Naive B cell (primary cell): ENCODE results near the gene FBXO44. TPM values are rescaled to one million over a fixed set of nuclear protein-coding genes. Genes with fewer than 3 reads are reported as not detected.
"Not testable (repeated sequence)": the region's sequence is repeated elsewhere in the genome, so short reads cannot be mapped to it uniquely, and the experiment has no call there.

Experiments used
- ATAC-seq, 2 donors: fragments of 150-1000 bp; cut with Tn5 transposase; 2 replicates each; pipeline ENCODE4 v1.10.0; 2021; ENCODE audit warnings: low read depth in 2 of 2, mild to moderate bottlenecking in 2 of 2, moderate library complexity in 2 of 2
- DNase-seq: peaks from one replicate; pipeline ENCODE4 v3.0.0; 2022
- H3K27ac Mint-ChIP-seq, 6 donors: one replicate each; pipeline ENCODE4 v1.8.0; 2020 to 2022; ENCODE audit warnings: mild to moderate bottlenecking in 6 of 6, mixed read lengths in 6 of 6, moderate library complexity in 5 of 6, inconsistent platforms in 2 of 6
- H3K27me3 Mint-ChIP-seq, 3 donors: one replicate each; pipeline ENCODE4 v1.8.0; 2021 to 2022; ENCODE audit warnings: mixed read lengths in 3 of 3, mild to moderate bottlenecking in 1 of 3
- H3K36me3 Mint-ChIP-seq, 2 donors: one replicate each; pipeline ENCODE4 v1.8.0; 2020 to 2022; ENCODE audit warnings: mixed read lengths in 2 of 2, inconsistent platforms in 1 of 2, mild to moderate bottlenecking in 1 of 2
- H3K4me1 Mint-ChIP-seq, 3 donors: one replicate each; pipeline ENCODE4 v1.8.0; 2020 to 2022; ENCODE audit warnings: mixed read lengths in 3 of 3, inconsistent platforms in 1 of 3, mild to moderate bottlenecking in 1 of 3, moderate library complexity in 1 of 3
- H3K4me3 Mint-ChIP-seq, 8 donors: one replicate each; pipeline ENCODE4 v1.8.0; 2020 to 2022; ENCODE audit warnings: mild to moderate bottlenecking in 8 of 8, mixed read lengths in 8 of 8, moderate library complexity in 8 of 8, inconsistent platforms in 2 of 8
- H3K9me3 Mint-ChIP-seq, 7 donors: one replicate each; pipeline ENCODE4 v1.8.0; 2020 to 2022; ENCODE audit warnings: mixed read lengths in 7 of 7, mild to moderate bottlenecking in 5 of 7, inconsistent platforms in 2 of 7, moderate library complexity in 1 of 7
- polyA plus RNA-seq, 6 donors: library from polyadenylated mRNA; unstranded; fragments of 300-500 nt; fragmentation: Illumina TruSeq; gene quantifications; one replicate each; pipeline ENCODE4 v1.2.3, GENCODE V29; 2021; ENCODE audit warnings: low read depth in 6 of 6

The FBXO44 gene
- polyA plus RNA-seq, 6 donors from 2014 or later: 7.0 to 15.2 (median 11.2) TPM

DNA sequence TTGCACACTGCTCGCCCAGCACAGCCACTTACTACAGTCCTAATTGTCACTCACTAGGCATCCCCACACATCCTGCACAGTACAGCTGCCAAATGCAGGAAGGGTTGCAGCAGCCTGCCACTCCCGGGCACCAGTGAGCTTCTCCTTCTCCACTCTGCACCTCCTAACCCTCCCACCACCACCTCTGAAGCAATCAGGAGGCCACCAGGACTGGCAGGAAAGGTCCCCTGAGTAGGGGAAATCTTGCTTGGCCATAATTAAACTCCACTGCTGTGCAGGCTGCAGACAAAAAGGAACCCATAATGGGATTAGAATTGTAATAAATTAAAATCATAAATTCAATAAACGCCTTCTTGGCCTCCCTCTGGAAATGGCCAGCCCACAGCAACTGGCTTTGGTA is 32.3 kb upstream of the FBXO44 start:
- ATAC-seq: no peak

GRCh38 chr1:11623702-11624101 is 31.0 kb upstream of the FBXO44 start:
- H3K4me3 Mint-ChIP-seq: no peak overlapping the region
- DNase-seq (no peak), ATAC-seq (no peak)
- peaks cover 36 to 64% (median 44%) of the 10 kb centered on the region in 3 donors for H3K27me3 Mint-ChIP-seq
- H3K9me3 Mint-ChIP-seq: peaks cover 0 to 4% (median 0%) of the 10 kb centered on the region in 7 donors
- no peak overlapping the region for H3K27ac Mint-ChIP-seq
- no peaks in the 10 kb centered on the region for H3K36me3 Mint-ChIP-seq
- H3K4me1 Mint-ChIP-seq: no peaks in the 10 kb centered on the region

More for the DNA sequence above, 32.3 kb upstream of the FBXO44 start:
- Mint-ChIP-seq H3K27me3 (peaks cover 41 to 63% (median 47%) of the 10 kb centered on the region in 3 donors), H3K9me3 (peaks cover 0 to 4% (median 0%) of the 10 kb centered on the region in 7 donors), H3K4me1 (no peaks in the 10 kb centered on the region), H3K36me3 (no peaks in the 10 kb centered on the region), H3K4me3 (no peak overlapping the region), H3K27ac (no peak overlapping the region)
- DNase-seq: no peak

- H3K9me3 Mint-ChIP-seq: peaks cover 0 to 4% (median 0%) of the 10 kb centered on the region in 7 donors
Observed at GRCh38 chr1:11626551-11626950, 28.1 kb upstream of the FBXO44 start.

DNA sequence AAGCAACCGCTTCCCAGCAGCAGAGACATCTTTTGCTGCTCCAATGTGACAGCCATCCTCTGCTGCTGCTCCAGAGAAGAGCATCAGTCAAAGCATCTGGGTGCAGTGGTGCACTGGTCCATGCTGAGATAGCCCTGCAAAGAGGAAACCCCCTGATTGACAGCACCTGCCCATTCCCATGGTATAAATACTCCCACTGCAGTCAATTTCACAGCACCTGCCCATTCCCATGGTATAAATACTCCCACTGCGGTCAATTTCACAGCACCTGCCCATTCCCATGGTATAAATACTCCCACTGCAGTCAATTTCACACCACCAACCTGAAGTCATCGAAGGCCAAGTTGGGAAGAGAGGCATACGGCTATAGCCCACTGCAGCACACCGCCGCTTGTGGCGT is 25.9 kb upstream of the FBXO44 start:
- H3K27me3 Mint-ChIP-seq: peaks cover 26 to 45% (median 45%) of the 10 kb centered on the region in 3 donors
- H3K9me3 Mint-ChIP-seq: peaks cover 0 to under 1% (median 0%) of the 10 kb centered on the region in 7 donors
- peak overlapping the region in 1 of 6 donors; percentile 60 for H3K27ac Mint-ChIP-seq
- H3K4me1 Mint-ChIP-seq: no peaks in the 10 kb centered on the region
- DNase-seq (no peak), ATAC-seq (no peak)
- H3K36me3 Mint-ChIP-seq: no peaks in the 10 kb centered on the region
- H3K4me3 Mint-ChIP-seq: no peak overlapping the region

More at GRCh38 chr1:11626551-11626950, 28.1 kb upstream of the FBXO44 start:
- peak overlapping the region in 1 of 6 donors; percentile 11 for H3K27ac Mint-ChIP-seq
- H3K27me3 Mint-ChIP-seq: peaks cover 26 to 65% (median 53%) of the 10 kb centered on the region in 3 donors
- H3K4me1 Mint-ChIP-seq: no peaks in the 10 kb centered on the region
- H3K4me3 Mint-ChIP-seq: no peak overlapping the region
- DNase-seq (no peak), ATAC-seq (no peak)
- no peaks in the 10 kb centered on the region for H3K36me3 Mint-ChIP-seq

DNA sequence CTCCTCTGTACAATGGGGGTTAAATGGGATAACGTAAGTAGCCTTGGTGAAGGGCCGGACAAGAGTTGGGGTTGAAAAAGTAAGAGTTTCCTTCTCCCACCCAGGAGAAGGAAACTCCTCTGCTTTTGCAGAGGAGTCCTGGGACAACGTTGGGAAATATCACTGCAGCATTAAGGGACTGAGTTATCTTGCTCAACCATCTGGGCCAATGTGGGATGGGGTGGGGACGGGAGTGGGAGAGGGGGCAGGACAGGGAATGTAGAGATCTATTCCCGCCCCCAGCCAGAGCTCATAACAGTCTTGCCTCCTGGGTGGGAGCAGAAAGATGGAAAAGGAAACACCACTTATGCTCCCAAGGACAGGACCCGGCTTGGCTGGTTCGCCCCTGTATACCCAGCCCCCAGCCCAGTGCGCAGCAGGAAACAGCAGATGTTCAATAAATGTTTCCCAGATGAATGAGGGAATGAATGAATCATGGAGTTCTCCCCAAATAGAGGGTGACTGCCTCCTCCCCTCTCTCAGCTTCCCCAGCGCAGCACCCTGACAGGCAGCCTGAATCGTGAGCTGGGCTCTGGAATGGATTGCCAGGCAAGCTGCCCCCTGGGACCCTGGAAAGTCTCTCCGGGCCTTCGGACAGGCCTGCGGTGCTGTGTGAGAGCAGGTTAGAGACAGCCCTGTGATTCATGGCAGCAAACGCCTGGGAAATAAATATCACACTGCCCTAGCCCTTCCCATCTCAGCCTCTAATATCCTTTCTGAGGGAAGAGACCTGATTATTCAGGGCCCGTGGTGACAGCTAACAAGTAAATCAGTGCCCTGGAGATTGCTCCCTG is 25.3 kb upstream of the FBXO44 start:
- ATAC-seq (no peak), DNase-seq (no peak)
- Mint-ChIP-seq H3K9me3 (no peaks in the 10 kb centered on the region), H3K4me3 (no peak overlapping the region), H3K36me3 (no peaks in the 10 kb centered on the region), H3K27ac (no peak overlapping the region), H3K4me1 (peaks cover 0 to 3% (median 0%) of the 10 kb centered on the region in 3 donors), H3K27me3 (peaks cover 26 to 48% (median 43%) of the 10 kb centered on the region in 3 donors)

DNA sequence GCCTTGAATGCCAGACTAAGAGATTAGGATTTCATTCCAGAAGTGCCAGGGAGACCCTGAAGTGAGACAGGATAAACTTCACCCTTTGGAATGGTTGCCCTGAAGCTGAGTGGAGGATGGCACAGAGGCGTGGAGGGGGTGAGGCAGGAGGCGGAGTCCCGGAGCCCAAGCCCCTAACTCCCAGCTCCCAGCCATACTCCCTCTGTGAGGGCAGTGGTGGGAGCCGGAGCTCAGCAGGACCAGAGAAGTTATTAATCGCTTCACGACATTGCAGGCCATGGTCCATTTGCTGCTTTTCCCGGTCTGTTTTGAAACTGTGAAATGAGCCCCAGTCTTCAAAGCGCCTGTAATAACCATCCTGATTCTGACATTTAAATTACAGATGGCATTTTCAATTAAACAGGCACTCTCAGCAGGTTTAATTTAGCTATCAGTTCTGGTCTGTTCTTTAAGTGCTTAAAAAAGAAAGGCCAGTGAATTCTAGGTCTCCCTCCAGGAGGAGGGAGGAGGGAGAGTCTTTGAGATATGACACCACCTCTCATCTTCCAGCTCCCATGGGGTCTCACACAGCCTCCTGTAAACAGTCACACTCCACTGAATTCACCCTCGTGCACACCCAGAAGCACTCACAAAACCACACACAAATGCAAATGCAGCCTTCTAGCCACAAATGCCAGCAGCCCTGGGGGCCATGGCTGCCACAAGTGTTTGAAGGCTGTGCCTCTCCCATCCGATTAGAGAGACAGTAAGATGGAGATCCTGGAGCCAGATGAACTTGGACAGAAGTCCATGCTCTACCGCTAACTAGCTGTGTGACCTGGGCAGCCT is 20.1 kb upstream of the FBXO44 start:
- peaks cover 8 to 43% (median 28%) of the 10 kb centered on the region in 3 donors for H3K27me3 Mint-ChIP-seq
- peak overlapping the region in 1 of 8 donors; percentile 30 for H3K4me3 Mint-ChIP-seq
- H3K36me3 Mint-ChIP-seq: no peaks in the 10 kb centered on the region
- H3K27ac Mint-ChIP-seq: peak overlapping the region in 1 of 6 donors; percentile 79
- peak; percentile 37 for ATAC-seq
- DNase-seq: no peak
- H3K9me3 Mint-ChIP-seq: no peaks in the 10 kb centered on the region
- peaks cover 4 to 11% (median 6%) of the 10 kb centered on the region in 3 donors for H3K4me1 Mint-ChIP-seq

DNA sequence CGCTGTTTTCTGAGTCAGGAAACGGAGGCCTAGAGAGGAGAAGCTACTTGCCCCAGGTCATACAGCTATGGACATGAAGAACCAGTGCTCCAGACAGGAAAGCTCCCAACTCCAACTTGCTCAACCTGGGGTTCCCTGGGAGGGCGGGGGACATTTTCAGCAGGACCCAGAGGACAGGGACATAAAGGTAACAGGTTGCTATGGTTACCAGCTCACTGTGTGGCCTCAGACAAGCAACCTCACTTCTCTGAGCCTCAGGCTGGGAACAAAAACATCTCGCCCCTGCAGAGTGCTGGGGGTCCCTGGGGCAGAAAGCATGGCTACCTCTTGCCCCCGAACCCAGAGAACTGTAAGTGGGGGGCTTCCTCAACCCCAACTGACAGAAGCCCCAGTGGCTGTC is 16.6 kb upstream of the FBXO44 start:
- peaks cover 4 to 13% (median 6%) of the 10 kb centered on the region in 3 donors for H3K4me1 Mint-ChIP-seq
- DNase-seq: no peak

GRCh38 chr1:11639372-11639771 is 15.3 kb upstream of the FBXO44 start:
- H3K27ac Mint-ChIP-seq: no peak overlapping the region
- H3K9me3 Mint-ChIP-seq: no peaks in the 10 kb centered on the region
- DNase-seq (no peak), ATAC-seq (no peak)
- H3K27me3 Mint-ChIP-seq: peaks cover 13 to 20% (median 19%) of the 10 kb centered on the region in 3 donors
- no peaks in the 10 kb centered on the region for H3K36me3 Mint-ChIP-seq
- peaks cover 4 to 10% (median 6%) of the 10 kb centered on the region in 3 donors for H3K4me1 Mint-ChIP-seq
- no peak overlapping the region for H3K4me3 Mint-ChIP-seq

More for the DNA sequence above, 16.6 kb upstream of the FBXO44 start:
- Mint-ChIP-seq H3K27me3 (peaks cover 13 to 28% (median 19%) of the 10 kb centered on the region in 3 donors), H3K4me3 (no peak overlapping the region), H3K9me3 (no peaks in the 10 kb centered on the region), H3K27ac (no peak overlapping the region), H3K36me3 (no peaks in the 10 kb centered on the region)
- ATAC-seq: no peak

GRCh38 chr1:11640101-11640500 is 14.6 kb upstream of the FBXO44 start:
- H3K36me3 Mint-ChIP-seq: no peaks in the 10 kb centered on the region
- DNase-seq (no peak), ATAC-seq (no peak)
- H3K27me3 Mint-ChIP-seq: peaks cover 13 to 20% (median 19%) of the 10 kb centered on the region in 3 donors
- H3K4me1 Mint-ChIP-seq: peaks cover 0 to 7% (median 0%) of the 10 kb centered on the region in 3 donors
- H3K9me3 Mint-ChIP-seq: no peaks in the 10 kb centered on the region
- no peak overlapping the region for H3K4me3 Mint-ChIP-seq
- H3K27ac Mint-ChIP-seq: no peak overlapping the region

DNA sequence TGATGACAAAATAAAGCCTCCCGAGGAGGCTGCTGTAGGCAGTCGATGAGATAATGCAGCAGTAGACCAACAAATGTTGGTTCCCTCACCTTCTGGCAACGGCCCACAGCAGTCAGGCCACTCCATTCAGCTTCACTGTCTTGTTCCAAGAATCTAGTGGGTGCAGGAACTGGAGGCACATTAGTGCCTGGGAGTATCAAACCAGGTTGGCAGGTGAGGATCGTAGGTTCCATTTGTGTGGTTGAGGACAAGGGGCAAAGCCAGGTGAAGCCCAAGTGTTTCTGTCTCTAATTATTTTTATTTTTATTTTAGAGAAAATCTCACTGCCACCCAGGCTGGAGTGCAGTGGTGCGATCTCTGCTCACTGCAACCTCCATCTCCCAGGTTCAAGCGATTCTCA is 13.7 kb upstream of the FBXO44 start:
- DNase-seq: no peak
- Mint-ChIP-seq H3K27me3 (peaks cover 11 to 17% (median 16%) of the 10 kb centered on the region in 3 donors), H3K36me3 (no peaks in the 10 kb centered on the region), H3K4me1 (peaks cover 0 to 4% (median 4%) of the 10 kb centered on the region in 3 donors), H3K4me3 (no peak overlapping the region), H3K27ac (no peak overlapping the region), H3K9me3 (no peaks in the 10 kb centered on the region)
- no peak for ATAC-seq

GRCh38 chr1:11641776-11642305 is 12.8 kb upstream of the FBXO44 start:
- H3K4me3 Mint-ChIP-seq: no peak overlapping the region
- H3K9me3 Mint-ChIP-seq: no peaks in the 10 kb centered on the region
- DNase-seq: no peak
- peaks cover 8 to 12% (median 10%) of the 10 kb centered on the region in 3 donors for H3K27me3 Mint-ChIP-seq
- no peaks in the 10 kb centered on the region for H3K36me3 Mint-ChIP-seq
- no peak for ATAC-seq
- no peak overlapping the region for H3K27ac Mint-ChIP-seq
- peaks cover 0 to 4% (median 2%) of the 10 kb centered on the region in 3 donors for H3K4me1 Mint-ChIP-seq

- not testable (repeated sequence) for H3K4me3 Mint-ChIP-seq, H3K4me1 Mint-ChIP-seq, H3K36me3 Mint-ChIP-seq, H3K27ac Mint-ChIP-seq, H3K9me3 Mint-ChIP-seq
- H3K27me3 Mint-ChIP-seq: peaks cover 5 to 11% (median 10%) of the 10 kb centered on the region in 3 donors
- DNase-seq (peak; percentile 58), ATAC-seq (peak; percentile 75 to 77)
Observed at GRCh38 chr1:11642418-11643017, 12.2 kb upstream of the FBXO44 start.

DNA sequence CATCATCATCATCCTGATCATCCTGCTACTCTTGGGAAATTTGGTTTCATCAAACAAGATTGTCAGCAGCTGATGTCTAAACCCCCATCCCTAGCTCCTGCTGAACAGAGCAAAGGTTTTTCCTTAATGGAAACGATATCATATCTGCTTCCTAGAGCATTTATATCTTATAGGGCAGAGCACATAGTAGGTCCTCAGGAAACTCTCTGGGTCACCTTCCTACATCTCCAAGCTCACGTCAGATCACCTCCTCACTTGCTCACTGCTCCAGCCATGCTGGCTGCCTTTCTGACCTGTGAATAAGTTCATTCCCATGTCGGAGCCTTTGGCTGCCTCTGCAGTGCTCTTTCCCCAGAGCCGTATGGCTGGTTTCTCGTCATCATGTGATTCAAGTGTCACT is 10.9 kb upstream of the FBXO44 start:
- DNase-seq (no peak), ATAC-seq (no peak)
- H3K27ac Mint-ChIP-seq: no peak overlapping the region
- H3K4me3 Mint-ChIP-seq: no peak overlapping the region
- H3K27me3 Mint-ChIP-seq: peaks cover 5 to 10% (median 5%) of the 10 kb centered on the region in 3 donors
- no peaks in the 10 kb centered on the region for H3K36me3 Mint-ChIP-seq
- H3K9me3 Mint-ChIP-seq: peaks cover 0 to 2% (median 0%) of the 10 kb centered on the region in 7 donors
- H3K4me1 Mint-ChIP-seq: peaks cover 0 to 6% (median 3%) of the 10 kb centered on the region in 3 donors
